SK-N-SH (cell line): ENCODE data around the gene CRIM1.
A peak's percentile ranks its signal among the peaks of the same experiment; 100 is the strongest.

Experiments
- CHD2 ChIP-seq: fragments of 150-350 bp; IDR thresholded peaks from 2 replicates; pipeline ENCODE4 v1.6.1; 2018; ENCODE audit warnings: low read length; ENCODE audit not compliant: partially characterized antibody
- CTCF ChIP-seq: fragments of 200-600 bp; sonication (generic); IDR thresholded peaks from 2 replicates; pipeline ENCODE4 v1.6.1; 2017; ENCODE audit warnings: antibody characterized with exemption, mild to moderate bottlenecking, moderate library complexity
- EP300 ChIP-seq, 2 experiments: IDR thresholded peaks; 2 replicates each; pipeline versions ENCODE4 v1.4.0 to v1.6.1; 2012; ENCODE audit warnings: borderline replicate concordance in 1 of 2, low read depth in 1 of 2, low read length in 1 of 2
- EZH2phosphoT487 ChIP-seq: fragments of 200-600 bp; sonication (generic); IDR thresholded peaks from 2 replicates; pipeline ENCODE4 v1.6.1; 2017; ENCODE audit warnings: low read depth, mixed run types, mild to moderate bottlenecking, antibody characterized with exemption, moderate library complexity, borderline replicate concordance
- JUND ChIP-seq: IDR thresholded peaks from 2 replicates; pipeline ENCODE4 v1.4.0; 2012
- MXI1 ChIP-seq: IDR thresholded peaks from 2 replicates; pipeline ENCODE4 v1.6.1; 2012; ENCODE audit warnings: mild to moderate bottlenecking, low read depth, low read length, improper control_type of control experiment
- POLR2AphosphoS5 ChIP-seq: IDR thresholded peaks from 2 replicates; pipeline ENCODE4 v1.6.1; 2012; ENCODE audit warnings: low read depth, low read length
- RCOR1 ChIP-seq: fragments of 150-350 bp; IDR thresholded peaks from 2 replicates; pipeline ENCODE4 v1.6.1; 2017; ENCODE audit warnings: antibody characterized with exemption, low read length
- SMC3 ChIP-seq: IDR thresholded peaks from 2 replicates; pipeline ENCODE4 v1.6.1; 2012; ENCODE audit warnings: low read depth, low read length, improper control_type of control experiment
- TAF1 ChIP-seq: IDR thresholded peaks from 2 replicates; pipeline ENCODE4 v1.6.1; 2012; ENCODE audit warnings: low read depth, mild to moderate bottlenecking, low read length, moderate library complexity, borderline replicate concordance
- TCF12 ChIP-seq: IDR thresholded peaks from 2 replicates; pipeline ENCODE4 v1.4.0; 2012

GRCh38 chr2:36450466-36451196 lies 95.1 kb downstream of the CRIM1 start:
- no peak for TF ChIP-seq SMC3
- TF ChIP-seq MXI1 = no peak
- no peak for TF ChIP-seq CHD2
- TF ChIP-seq RCOR1 = no peak
- peak; percentile 86 for TF ChIP-seq TCF12
- TF ChIP-seq JUND = peak; percentile 93
- no peak for TF ChIP-seq TAF1
- TF ChIP-seq CTCF = no peak
- peak; percentile 19 to 87; a peak in 2 of 4 replicates for TF ChIP-seq EP300 (IDR thresholded peaks at IDR 0.05; ENCODE audit: borderline replicate concordance in 1 of 2, low read depth in 1 of 2, low read length in 1 of 2)
- no peak for TF ChIP-seq EZH2phosphoT487
- peak; percentile 66; the same call in 1 of the 2 replicates for TF ChIP-seq POLR2AphosphoS5
